Neural cell (in vitro differentiated cells): ENCODE data around the gene CAST.

Experiments
- CTCF ChIP-seq: fragments of 450-650 bp; IDR thresholded peaks from 2 replicates; pipeline ENCODE4 v1.5.1; 2014; ENCODE audit warnings: antibody characterized with exemption, mild to moderate bottlenecking, moderate library complexity; ENCODE audit not compliant: poor library complexity, severe bottlenecking
- EP300 ChIP-seq: fragments of 450-650 bp; conservative IDR thresholded peaks from 2 replicates; pipeline ENCODE4 v1.6.1; 2014; ENCODE audit warnings: antibody characterized with exemption, mild to moderate bottlenecking, moderate library complexity; ENCODE audit not compliant: poor library complexity, severe bottlenecking
- EZH2 ChIP-seq: fragments of 200-600, 300-800 bp; shearing (Covaris generic), sonication (generic); IDR thresholded peaks from 2 replicates; pipeline ENCODE4 v1.6.1; 2014; ENCODE audit warnings: antibody characterized with exemption, low read length, borderline replicate concordance, mild to moderate bottlenecking; ENCODE audit not compliant: insufficient read depth, poor library complexity, severe bottlenecking
- MXI1 ChIP-seq: fragments of 450-650 bp; conservative IDR thresholded peaks from 2 replicates; pipeline ENCODE4 v1.6.1; 2014; ENCODE audit warnings: antibody characterized with exemption, mild to moderate bottlenecking; ENCODE audit not compliant: poor library complexity, severe bottlenecking
- POLR2AphosphoS5 ChIP-seq: IDR thresholded peaks from 2 replicates; pipeline ENCODE4 v1.6.1; 2012
- REST ChIP-seq: IDR thresholded peaks from 2 replicates; pipeline ENCODE4 v1.6.1; 2012; ENCODE audit warnings: borderline replicate concordance
- TAF1 ChIP-seq: IDR thresholded peaks from 2 replicates; pipeline ENCODE4 v1.6.1; 2012; ENCODE audit warnings: low read depth

- TF ChIP-seq MXI1 (no peak), CTCF (no peak), EP300 (no peak), REST (no peak), EZH2 (no peak), POLR2AphosphoS5 (no peak), TAF1 (no peak)
These were observed 13.7 kb downstream of the CAST start for GRCh38 chr5:96675882-96676281.
